Cerebellar nuclear complex (tissue), 1 donor: ENCODE data around the gene ADCY5.

Source experiments
- DNase-seq, 2 experiments: peaks; one replicate each; lab custom pipeline; 2025; lab: John Stamatoyannopoulos, UW

ADCY5 gene

GRCh38 chr3:123429362-123430125 lies 19.3 kb downstream of the ADCY5 start:
- DNase-seq = no peak

DNA sequence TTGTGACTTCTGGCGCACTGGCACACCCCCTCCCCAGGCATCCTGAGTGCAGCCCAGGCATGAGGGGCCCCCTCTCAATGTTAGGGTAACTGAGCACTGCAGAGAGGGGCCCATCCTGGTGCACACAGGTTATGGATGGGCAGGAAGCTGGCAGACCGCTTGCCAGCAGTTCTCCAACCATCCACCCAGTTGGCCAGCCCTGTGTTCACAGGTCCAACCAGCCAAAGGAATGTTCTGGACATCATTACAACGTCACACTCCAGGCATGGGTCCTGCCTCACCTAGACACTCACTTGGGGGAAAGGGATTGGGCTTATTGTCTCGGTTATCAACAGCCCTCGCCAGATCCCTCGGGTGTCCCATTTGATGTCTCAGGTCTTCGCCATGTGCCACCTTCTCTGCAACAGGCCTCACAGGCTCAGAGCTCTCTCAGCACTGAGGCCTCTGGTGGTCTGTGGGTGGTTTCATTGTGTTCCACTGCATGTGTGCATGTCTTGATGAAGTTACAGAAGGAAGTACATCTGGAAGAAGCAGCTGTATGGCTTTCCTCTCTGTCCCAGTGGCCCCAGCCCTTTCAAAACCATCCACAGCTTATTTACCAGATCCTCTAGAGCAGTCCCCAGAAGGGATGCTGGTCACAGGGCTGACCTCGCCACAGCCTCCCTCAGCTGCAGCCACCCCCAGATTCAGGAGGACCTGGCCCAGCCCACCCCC lies 23.7 kb downstream of the ADCY5 start:
- DNase-seq = peak in 1 of 2 experiments; percentile 69

GRCh38 chr3:123424321-123424998 lies 24.4 kb downstream of the ADCY5 start:
- peak; percentile 44 to 69 for DNase-seq

DNA sequence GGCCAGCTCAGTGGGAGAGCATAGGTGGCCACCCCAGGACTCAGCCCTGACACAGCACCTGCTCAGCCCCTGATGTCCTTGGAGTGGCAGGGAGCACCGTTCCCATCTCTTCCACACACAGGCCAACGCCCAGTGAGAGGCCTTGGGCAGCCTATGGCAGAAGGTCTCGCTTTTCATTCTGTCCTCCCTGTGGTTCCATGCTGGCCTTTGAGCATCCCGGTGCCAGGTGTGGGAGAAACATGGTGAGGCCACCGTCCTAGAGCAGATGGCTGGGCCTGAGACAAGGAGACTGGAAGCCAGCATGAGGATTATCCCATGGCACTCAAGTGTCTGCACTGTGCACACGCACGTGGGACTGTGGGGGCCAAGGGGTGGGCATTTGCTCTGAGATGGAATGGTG lies 25.1 kb downstream of the ADCY5 start:
- peak in 1 of 2 experiments; percentile 51 for DNase-seq

DNA sequence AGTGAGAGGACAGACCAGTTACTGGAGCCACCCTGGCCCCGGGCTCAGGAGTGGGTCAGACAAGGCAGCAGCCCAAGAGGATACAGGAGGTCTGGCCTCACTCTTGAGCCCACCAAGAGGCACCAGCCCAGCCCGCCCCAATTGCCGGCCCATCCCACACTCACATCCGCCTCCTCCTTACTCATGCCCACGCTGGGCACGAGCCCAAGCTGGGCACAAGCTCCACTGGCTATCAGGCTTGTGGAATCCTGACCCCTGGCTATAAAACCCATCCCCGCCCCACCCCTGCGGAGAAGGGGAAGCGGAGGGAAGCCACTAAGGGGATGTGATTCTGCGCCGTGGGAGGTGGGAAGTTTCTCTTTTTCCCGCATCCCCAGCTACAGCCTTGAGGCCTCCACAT lies 25.9 kb downstream of the ADCY5 start:
- DNase-seq = no peak

DNA sequence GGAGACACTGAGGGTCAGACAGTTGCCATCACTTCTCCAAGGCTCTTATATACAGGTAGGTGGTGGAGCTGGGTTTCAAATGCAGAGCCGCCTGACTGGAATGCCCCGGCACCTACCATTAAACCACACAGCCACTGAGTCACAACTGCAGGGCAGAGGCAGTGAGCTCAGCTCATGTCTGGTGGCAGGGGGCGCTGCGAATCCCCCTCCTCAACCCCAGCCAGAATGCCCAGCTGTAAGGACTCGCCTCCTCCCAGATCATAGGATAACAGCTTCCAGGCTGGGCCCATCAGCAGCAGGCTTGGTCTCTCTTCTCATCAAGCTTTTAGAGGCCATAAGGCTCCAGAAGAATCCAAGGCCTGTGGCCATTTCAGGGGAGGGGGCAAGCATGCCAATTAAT lies 26.4 kb downstream of the ADCY5 start:
- no peak for DNase-seq

DNA sequence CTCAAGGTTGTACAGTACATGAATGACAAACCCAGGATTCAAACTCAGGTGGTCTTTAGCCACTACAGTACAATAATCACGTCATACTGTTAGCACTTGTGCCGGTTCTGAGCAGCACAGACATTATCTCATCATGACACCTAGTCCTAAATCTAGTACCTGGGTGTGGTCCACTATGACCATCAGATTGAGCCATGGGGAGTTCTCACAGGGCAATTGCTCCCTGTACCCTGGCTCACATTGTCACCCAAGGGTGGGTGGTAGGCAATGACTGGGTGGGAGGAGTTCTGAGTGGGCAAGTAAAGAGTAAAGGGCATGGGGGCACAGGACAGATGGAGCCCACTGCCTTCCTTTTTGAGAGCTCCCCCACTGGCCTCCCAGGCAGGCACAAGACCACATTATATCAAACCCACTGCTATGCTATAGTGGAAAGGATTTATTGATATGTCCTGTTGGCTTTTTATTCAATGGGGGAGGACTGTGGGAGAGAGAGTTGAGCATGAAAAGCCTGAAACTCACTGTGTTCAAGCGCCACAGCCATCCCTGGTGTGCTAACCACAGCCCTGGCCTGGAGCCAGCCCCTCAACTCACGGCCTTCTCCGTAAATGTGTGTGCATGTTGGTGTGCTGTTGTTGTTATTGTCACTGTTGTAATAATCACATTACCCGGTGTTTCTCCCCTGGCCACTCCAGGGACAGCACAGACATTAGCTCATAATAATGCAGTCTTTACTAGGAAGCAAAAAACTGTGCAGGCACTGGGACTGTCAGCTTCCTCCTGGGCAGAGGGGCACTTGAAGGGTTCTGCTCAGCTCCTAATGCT lies 27.3 kb downstream of the ADCY5 start:
- no peak for DNase-seq

- no peak for DNase-seq
These were observed 28.4 kb downstream of the ADCY5 start for GRCh38 chr3:123420416-123420968.

DNA sequence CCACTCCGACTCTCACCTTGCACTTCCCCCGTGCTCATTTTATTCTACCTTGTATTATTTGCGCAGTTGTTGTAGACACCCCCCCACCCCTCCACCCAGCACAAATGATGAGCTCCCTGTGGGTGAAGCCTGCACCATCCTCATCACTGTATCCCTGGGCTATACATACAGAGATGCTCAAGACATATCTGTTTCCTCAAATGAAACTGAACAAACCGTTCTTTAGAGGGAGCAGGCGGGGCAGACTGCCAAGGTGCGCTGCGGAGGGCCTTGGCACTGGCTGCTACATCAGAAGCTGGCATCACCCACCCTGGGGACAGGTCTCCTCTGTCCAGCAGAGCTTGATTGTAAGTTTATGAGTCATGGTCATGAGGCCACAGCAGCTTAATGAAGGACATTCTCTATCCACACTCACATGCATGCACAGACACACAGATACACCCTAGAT lies 29.0 kb downstream of the ADCY5 start:
- no peak for DNase-seq

DNA sequence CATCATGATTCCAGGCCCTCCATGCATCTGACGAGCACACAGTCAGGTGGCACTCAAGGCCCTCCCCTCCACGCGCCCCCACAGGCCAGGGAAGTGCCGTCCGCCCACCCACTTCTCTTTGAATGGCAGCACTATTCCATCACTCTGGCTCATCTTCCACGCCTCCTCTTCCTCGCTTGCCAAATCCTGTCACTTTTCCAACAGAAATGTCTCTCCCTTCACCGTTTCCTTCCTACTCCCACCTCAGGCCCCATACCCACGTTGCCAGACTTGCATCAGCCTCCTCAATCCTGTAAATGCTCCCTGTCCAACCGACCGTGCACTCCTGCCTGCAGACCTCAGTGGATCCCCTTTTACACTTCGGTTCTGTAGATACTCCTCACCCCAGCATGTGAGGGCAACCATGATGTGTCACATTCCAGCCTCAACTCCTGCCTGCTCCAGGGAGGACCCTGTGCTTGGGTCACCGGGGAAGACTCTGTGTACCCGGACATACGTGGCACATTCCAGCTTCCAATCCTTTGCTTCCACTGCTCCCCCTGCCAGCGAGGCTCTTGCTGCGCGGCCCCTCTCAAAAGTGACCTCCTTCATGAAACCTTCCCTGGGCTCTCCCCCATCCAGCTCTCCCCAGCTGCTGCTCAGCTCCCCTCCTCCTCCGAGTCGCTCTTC lies 29.6 kb downstream of the ADCY5 start:
- no peak for DNase-seq

- DNase-seq = no peak
These were observed 32.2 kb downstream of the ADCY5 start for GRCh38 chr3:123416647-123417046.

DNA sequence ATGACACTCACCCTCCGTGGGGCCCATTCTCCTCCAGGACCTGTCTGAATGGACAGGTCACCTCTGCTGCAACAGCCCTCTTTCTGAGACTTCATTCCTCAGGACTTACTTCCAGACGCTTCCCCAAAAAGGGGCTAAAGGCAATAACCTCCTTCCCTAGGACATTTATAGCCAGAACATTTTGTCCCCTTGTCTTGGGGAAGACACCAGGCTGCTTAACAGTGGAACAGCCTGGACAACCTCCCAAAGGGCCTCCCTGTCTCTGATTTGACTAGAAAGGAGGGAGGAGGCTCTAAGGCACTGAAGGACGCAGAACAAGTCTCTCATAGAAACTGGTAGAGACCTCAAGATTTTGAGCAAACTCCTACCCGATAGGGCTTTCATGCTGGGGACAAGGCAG lies 32.7 kb downstream of the ADCY5 start:
- DNase-seq = no peak

GRCh38 chr3:123414973-123415775 lies 33.7 kb downstream of the ADCY5 start:
- DNase-seq = no peak

- DNase-seq = no peak
These were observed 35.9 kb downstream of the ADCY5 start for GRCh38 chr3:123412811-123413604.

DNA sequence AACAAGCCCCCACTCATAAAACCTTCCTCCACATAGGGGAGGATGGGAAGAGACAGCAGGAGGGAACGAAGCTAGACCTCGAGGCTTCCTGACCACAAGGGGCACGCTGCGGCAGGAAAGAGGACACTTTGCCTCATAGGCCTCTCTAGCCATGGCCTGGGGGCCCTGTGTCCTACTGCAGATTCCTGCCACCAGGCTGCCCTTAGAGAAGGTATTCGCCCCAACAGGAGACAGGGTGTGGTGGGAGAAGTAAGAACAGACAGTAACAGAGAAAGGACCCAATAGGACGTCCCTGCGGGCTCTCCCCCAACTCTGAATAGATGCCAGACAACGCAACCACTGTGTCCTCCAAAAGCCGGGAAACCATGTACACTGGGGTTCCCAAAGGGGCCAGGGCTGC lies 36.8 kb downstream of the ADCY5 start:
- DNase-seq = no peak

- DNase-seq = no peak
These were observed 37.4 kb downstream of the ADCY5 start for GRCh38 chr3:123411340-123412040.

- no peak for DNase-seq
These were observed 38.8 kb downstream of the ADCY5 start for GRCh38 chr3:123410149-123410515.

- DNase-seq = no peak
These were observed 39.3 kb downstream of the ADCY5 start for GRCh38 chr3:123409443-123410148.
